CD8-positive, alpha-beta memory T cell (primary cell): ENCODE data around the gene PXDC1. TPM values are rescaled to one million over a fixed set of nuclear protein-coding genes. Genes with fewer than 3 reads are reported as not detected.

Source experiments
- CTCF ChIA-PET: fragments of 350-600 bp; sonication (Branson Sonifier 250); formaldehyde crosslinking; loops from one replicate; lab custom pipeline; 2021; ENCODE audit warnings: antibody characterized with exemption; lab: Charles Lee
- POLR2A ChIA-PET: fragments of 350-600 bp; sonication (Branson Sonifier 250); formaldehyde crosslinking; loops from one replicate; lab custom pipeline; 2021; ENCODE audit warnings: antibody characterized with exemption; lab: Charles Lee
- DNase-seq, 5 donors: peaks; one replicate each; pipeline versions ENCODE4 v3.0.0 to v3.0.0-alpha.2; 2020 to 2022; ENCODE audit warnings: mixed read lengths in 1 of 5
- H3K27ac ChIP-seq: one replicate; pipeline ENCODE4 v1.7.0; 2013; ENCODE audit warnings: low read depth, mild to moderate bottlenecking, low read length, moderate library complexity
- H3K27me3 ChIP-seq: 2 replicates; pipeline ENCODE4 v1.7.0; 2013; ENCODE audit warnings: low read length, mild to moderate bottlenecking; ENCODE audit not compliant: insufficient read depth, poor library complexity, severe bottlenecking
- H3K36me3 ChIP-seq: 2 replicates; pipeline ENCODE4 v1.7.0; 2013; ENCODE audit warnings: mild to moderate bottlenecking, low read length, moderate library complexity; ENCODE audit not compliant: insufficient read depth
- H3K4me1 ChIP-seq: 2 replicates; pipeline ENCODE4 v1.7.0; 2013; ENCODE audit warnings: mild to moderate bottlenecking, low read length, moderate library complexity; ENCODE audit not compliant: insufficient read depth
- H3K4me3 ChIP-seq: 2 replicates; pipeline ENCODE4 v1.7.0; 2013; ENCODE audit warnings: mild to moderate bottlenecking, low read length
- H3K9me3 ChIP-seq: 2 replicates; pipeline ENCODE4 v1.7.0; 2013; ENCODE audit warnings: mild to moderate bottlenecking, low read length
- H3K27ac Mint-ChIP-seq, 8 donors: one replicate each; pipeline ENCODE4 v1.8.0; 2020 to 2021; ENCODE audit warnings: mixed read lengths in 8 of 8, mild to moderate bottlenecking in 6 of 8, inconsistent platforms in 3 of 8, moderate library complexity in 3 of 8
- H3K27me3 Mint-ChIP-seq, 2 donors: one replicate each; pipeline ENCODE4 v1.8.0; 2020 to 2021; ENCODE audit warnings: mixed read lengths in 2 of 2, mild to moderate bottlenecking in 1 of 2, moderate library complexity in 1 of 2
- H3K36me3 Mint-ChIP-seq, 3 donors: one replicate each; pipeline ENCODE4 v1.8.0; 2020 to 2021; ENCODE audit warnings: mixed read lengths in 3 of 3, inconsistent platforms in 1 of 3, mild to moderate bottlenecking in 1 of 3
- H3K4me1 Mint-ChIP-seq, 3 donors: one replicate each; pipeline ENCODE4 v1.8.0; 2020 to 2021; ENCODE audit warnings: mixed read lengths in 3 of 3, inconsistent platforms in 1 of 3, mild to moderate bottlenecking in 1 of 3
- H3K4me3 Mint-ChIP-seq, 7 donors: one replicate each; pipeline ENCODE4 v1.8.0; 2020 to 2021; ENCODE audit warnings: mixed read lengths in 7 of 7, mild to moderate bottlenecking in 6 of 7, moderate library complexity in 4 of 7, inconsistent platforms in 2 of 7
- H3K9me3 Mint-ChIP-seq, 5 donors: one replicate each; pipeline ENCODE4 v1.8.0; 2020 to 2022; ENCODE audit warnings: mixed read lengths in 5 of 5, mild to moderate bottlenecking in 3 of 5, moderate library complexity in 2 of 5, inconsistent platforms in 1 of 5
- polyA plus RNA-seq: library from polyadenylated mRNA; unstranded; fragments of 300-500 nt; fragmentation: Illumina TruSeq; gene quantifications from one replicate; pipeline ENCODE4 v1.2.3, GENCODE V29; 2021
- total RNA-seq, 2 experiments: library from RNA; stranded (reverse); gene quantifications; one replicate each; pipeline ENCODE4 v1.2.3, GENCODE V29; 2021

The PXDC1 gene
- total and polyA plus RNA-seq, 3 experiments from 2014 or later: 0.15 to 0.24 TPM; not detected in 1

GRCh38 chr6:3741477-3741871 lies 10.0 kb downstream of the PXDC1 start:
- H3K27ac ChIP-seq: no peak overlapping the region
- no peak overlapping the region for H3K4me3 ChIP-seq
- no peaks in the 10 kb centered on the region for H3K9me3 ChIP-seq
- peaks cover 3 to 35% of the 10 kb centered on the region in 2 donors for H3K27me3 Mint-ChIP-seq
- H3K4me1 Mint-ChIP-seq: peaks cover 9 to 13% (median 11%) of the 10 kb centered on the region in 3 donors
- ChIA-PET CTCF (interaction anchor here (1.2 to 3.4 kb wide), 5 partner anchors 9 to 460 kb away, joined by 4 to 28 read pairs (median 7); no protein-coding TSS in a partner anchor), POLR2A (no interaction called here)
- H3K4me1 ChIP-seq: peaks cover 6% of the 10 kb centered on the region
- H3K36me3 Mint-ChIP-seq: peaks cover 0 to 2% (median 0%) of the 10 kb centered on the region in 3 donors
- DNase-seq: no peak
- no peak overlapping the region for H3K27ac Mint-ChIP-seq
- no peaks in the 10 kb centered on the region for H3K36me3 ChIP-seq
- no peaks in the 10 kb centered on the region for H3K9me3 Mint-ChIP-seq
- H3K4me3 Mint-ChIP-seq: no peak overlapping the region
- H3K27me3 ChIP-seq: peaks cover 5% of the 10 kb centered on the region

DNA sequence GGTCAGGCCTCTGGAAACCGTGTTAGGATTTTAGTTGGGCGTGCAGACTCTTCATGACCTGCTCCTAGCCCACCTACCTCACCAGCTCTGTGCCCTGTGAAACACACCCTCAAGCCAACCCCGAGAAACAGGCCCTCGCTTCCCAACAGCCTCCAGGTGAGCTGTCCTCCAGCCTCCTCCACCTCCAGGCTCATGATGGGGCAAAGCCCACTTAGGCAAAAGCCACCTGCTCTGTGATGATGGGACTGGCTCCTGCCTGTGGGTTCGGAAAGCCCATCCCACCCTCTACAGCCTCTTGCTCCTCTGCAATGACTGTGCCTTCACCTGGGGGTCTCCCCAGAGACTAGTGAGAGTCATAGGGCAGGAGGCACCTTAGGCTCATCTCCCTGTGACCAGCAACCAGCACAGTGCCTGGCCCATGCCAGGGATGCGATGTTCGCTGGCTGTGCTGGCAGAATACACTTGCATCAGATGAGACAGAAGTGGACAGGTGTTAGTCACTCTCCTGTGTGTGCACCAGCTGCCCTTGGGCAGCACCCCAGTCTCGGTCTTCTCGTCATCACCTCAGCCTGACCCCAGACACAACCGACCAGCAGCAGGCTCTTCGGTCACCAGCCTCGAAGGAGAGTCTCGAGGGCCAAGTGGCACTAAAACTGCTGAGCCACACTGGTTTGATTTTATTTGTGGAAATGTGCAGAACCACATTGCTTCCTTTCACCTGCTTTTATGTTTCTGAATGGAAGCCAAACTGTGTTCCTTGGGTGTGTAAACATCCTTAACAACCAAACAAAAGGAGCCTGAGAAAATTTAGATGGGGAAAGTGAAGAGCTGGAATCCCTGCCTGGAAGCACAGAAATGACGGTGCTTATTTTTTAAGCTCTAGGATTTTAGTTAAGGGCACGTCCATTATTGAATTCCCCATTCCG lies 10.7 kb downstream of the PXDC1 start:
- Mint-ChIP-seq H3K4me1 (peaks cover 9 to 13% (median 11%) of the 10 kb centered on the region in 3 donors), H3K27me3 (peaks cover 3 to 40% of the 10 kb centered on the region in 2 donors), H3K9me3 (no peaks in the 10 kb centered on the region), H3K27ac (no peak overlapping the region), H3K36me3 (no peaks in the 10 kb centered on the region), H3K4me3 (no peak overlapping the region)
- POLR2A ChIA-PET: no interaction called here
- Histone ChIP-seq H3K4me1 (peaks cover 6% of the 10 kb centered on the region), H3K36me3 (no peaks in the 10 kb centered on the region), H3K27me3 (peaks cover 5% of the 10 kb centered on the region), H3K27ac (no peak overlapping the region), H3K9me3 (no peaks in the 10 kb centered on the region), H3K4me3 (no peak overlapping the region)
- DNase-seq: no peak
- CTCF ChIA-PET: interaction anchor here (1.2 to 3.4 kb wide), 5 partner anchors 9 to 459 kb away, joined by 4 to 28 read pairs (median 7); no protein-coding TSS in a partner anchor

DNA sequence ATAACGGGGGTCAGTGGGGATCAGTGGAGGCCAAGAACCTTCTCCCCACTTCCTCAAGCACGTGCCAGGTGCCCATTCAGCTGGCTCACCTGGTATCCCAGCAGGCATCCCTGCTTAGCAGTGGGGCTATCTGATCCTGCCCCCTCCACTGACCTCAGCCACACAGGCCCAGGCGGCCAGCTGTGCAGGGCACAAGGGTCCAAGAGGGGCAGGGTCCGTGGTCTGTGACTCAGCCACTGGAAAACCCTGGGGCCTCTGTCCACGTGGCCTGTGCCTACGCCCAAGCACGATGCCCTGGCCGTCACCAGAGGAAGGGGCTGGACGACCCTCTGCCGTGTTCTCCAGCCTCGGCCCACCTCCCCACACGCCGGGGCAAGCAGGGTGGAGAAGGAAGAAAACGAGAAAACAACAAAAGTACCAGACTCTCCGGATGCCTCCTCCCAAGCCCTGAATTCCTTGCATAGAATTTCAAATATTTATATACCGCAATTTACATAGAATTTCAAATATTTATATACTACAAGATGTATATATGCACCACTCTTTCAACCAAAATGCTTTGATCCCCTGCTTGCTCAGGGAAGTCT lies 12.1 kb downstream of the PXDC1 start:
- Mint-ChIP-seq H3K27me3 (peaks cover 3 to 52% of the 10 kb centered on the region in 2 donors), H3K9me3 (no peaks in the 10 kb centered on the region), H3K36me3 (no peaks in the 10 kb centered on the region), H3K4me1 (peaks cover 9 to 13% (median 11%) of the 10 kb centered on the region in 3 donors), H3K27ac (no peak overlapping the region), H3K4me3 (no peak overlapping the region)
- DNase-seq: no peak
- ChIA-PET POLR2A (no interaction called here), CTCF (interaction anchor here (1.2 kb wide), 1 partner anchor 416 kb away, joined by 3 read pairs; no protein-coding TSS in a partner anchor)
- peaks cover 6% of the 10 kb centered on the region for H3K4me1 ChIP-seq
- H3K36me3 ChIP-seq: no peaks in the 10 kb centered on the region
- no peak overlapping the region for H3K27ac ChIP-seq
- H3K9me3 ChIP-seq: no peaks in the 10 kb centered on the region
- H3K4me3 ChIP-seq: no peak overlapping the region
- H3K27me3 ChIP-seq: peaks cover 5% of the 10 kb centered on the region

DNA sequence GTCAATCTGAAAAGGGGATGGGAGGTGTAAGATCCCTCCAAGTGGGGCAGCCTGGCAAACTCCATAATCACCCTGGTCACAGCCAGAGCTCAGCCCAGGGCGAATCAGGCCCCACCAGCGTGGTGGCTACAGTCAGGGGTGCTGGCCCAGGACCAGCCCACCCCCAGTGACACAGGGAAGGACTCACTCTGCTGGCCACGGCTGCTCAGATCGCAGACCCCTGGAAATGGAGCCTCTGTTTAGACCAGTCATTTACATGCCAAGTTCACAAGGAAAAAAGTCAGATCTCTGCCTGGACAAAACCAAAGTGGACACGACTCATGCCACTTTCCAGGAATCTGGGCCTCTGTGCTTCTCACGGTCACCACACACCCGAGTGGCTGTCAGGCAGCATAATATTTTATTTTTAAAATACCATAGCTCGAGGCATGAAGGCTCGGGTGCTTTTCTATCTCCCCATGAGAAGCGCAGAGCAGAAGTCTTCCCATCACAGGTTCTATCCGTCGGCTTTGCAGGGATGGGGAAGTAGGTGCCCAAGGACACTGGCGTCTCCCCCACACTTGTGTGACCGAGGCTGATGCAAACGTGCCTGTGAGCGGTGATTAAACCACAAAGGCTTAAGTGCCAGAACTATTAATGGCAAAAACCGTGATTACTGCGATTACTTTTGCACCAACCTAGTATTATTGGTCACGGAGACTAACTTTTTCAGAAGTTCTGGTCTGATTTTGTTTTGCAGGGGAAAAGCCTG lies 13.0 kb downstream of the PXDC1 start:
- Mint-ChIP-seq H3K27ac (no peak overlapping the region), H3K9me3 (no peaks in the 10 kb centered on the region), H3K27me3 (peaks cover 3 to 60% of the 10 kb centered on the region in 2 donors), H3K36me3 (no peaks in the 10 kb centered on the region), H3K4me1 (peaks cover 9 to 13% (median 11%) of the 10 kb centered on the region in 3 donors), H3K4me3 (no peak overlapping the region)
- Histone ChIP-seq H3K9me3 (no peaks in the 10 kb centered on the region), H3K4me3 (no peak overlapping the region), H3K36me3 (no peaks in the 10 kb centered on the region), H3K27me3 (peaks cover 5% of the 10 kb centered on the region), H3K27ac (no peak overlapping the region), H3K4me1 (peaks cover 6% of the 10 kb centered on the region)
- CTCF ChIA-PET: interaction anchor here (1.2 kb wide), 1 partner anchor 417 kb away, joined by 3 read pairs; no protein-coding TSS in a partner anchor
- DNase-seq: no peak
- POLR2A ChIA-PET: no interaction called here

DNA sequence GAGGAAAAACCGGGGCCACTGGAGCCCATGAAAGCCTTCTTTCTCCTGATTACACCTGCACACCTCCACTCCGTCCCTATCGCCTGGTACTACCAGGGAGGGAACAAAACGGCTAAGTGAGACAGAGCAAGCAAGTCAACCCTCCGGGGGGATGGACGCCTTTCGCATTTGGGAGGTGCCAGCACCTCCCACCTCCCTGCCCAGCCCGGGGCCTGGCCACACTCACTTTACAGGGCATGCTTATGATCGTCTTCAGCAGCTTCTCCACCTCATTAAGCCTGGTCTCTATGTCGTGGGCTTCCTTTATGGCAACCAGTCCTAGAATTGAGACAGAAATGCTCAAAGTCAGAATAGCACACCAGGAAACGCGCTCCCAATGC lies 13.7 kb downstream of the PXDC1 start:
- Mint-ChIP-seq H3K36me3 (no peaks in the 10 kb centered on the region), H3K27me3 (peaks cover 3 to 65% of the 10 kb centered on the region in 2 donors), H3K4me3 (no peak overlapping the region), H3K9me3 (no peaks in the 10 kb centered on the region), H3K27ac (peak overlapping the region in 1 of 8 donors; percentile 33), H3K4me1 (peaks cover 5 to 8% (median 7%) of the 10 kb centered on the region in 3 donors)
- POLR2A ChIA-PET: no interaction called here
- Histone ChIP-seq H3K36me3 (no peaks in the 10 kb centered on the region), H3K9me3 (no peaks in the 10 kb centered on the region), H3K4me3 (no peak overlapping the region), H3K27ac (no peak overlapping the region), H3K27me3 (peaks cover 5% of the 10 kb centered on the region), H3K4me1 (peaks cover 4% of the 10 kb centered on the region)
- no peak for DNase-seq
- CTCF ChIA-PET: no interaction called here

GRCh38 chr6:3737149-3737830 lies 14.2 kb downstream of the PXDC1 start:
- H3K4me3 Mint-ChIP-seq: no peak overlapping the region
- Histone ChIP-seq H3K36me3 (no peaks in the 10 kb centered on the region), H3K27ac (no peak overlapping the region), H3K27me3 (peaks cover 5% of the 10 kb centered on the region), H3K4me1 (no peaks in the 10 kb centered on the region), H3K4me3 (no peak overlapping the region), H3K9me3 (no peaks in the 10 kb centered on the region)
- ChIA-PET CTCF (no interaction called here), POLR2A (no interaction called here)
- no peaks in the 10 kb centered on the region for H3K36me3 Mint-ChIP-seq
- DNase-seq: no peak
- no peaks in the 10 kb centered on the region for H3K9me3 Mint-ChIP-seq
- peaks cover 3 to 7% (median 4%) of the 10 kb centered on the region in 3 donors for H3K4me1 Mint-ChIP-seq
- H3K27ac Mint-ChIP-seq: no peak overlapping the region
- H3K27me3 Mint-ChIP-seq: peaks cover 3 to 70% of the 10 kb centered on the region in 2 donors

GRCh38 chr6:3735029-3735605 lies 16.4 kb downstream of the PXDC1 start:
- Mint-ChIP-seq H3K4me1 (peaks cover 2 to 4% (median 3%) of the 10 kb centered on the region in 3 donors), H3K36me3 (no peaks in the 10 kb centered on the region), H3K4me3 (no peak overlapping the region), H3K27ac (no peak overlapping the region), H3K27me3 (peaks cover 3 to 62% of the 10 kb centered on the region in 2 donors), H3K9me3 (no peaks in the 10 kb centered on the region)
- Histone ChIP-seq H3K27me3 (no peaks in the 10 kb centered on the region), H3K4me1 (no peaks in the 10 kb centered on the region), H3K4me3 (no peak overlapping the region), H3K36me3 (no peaks in the 10 kb centered on the region), H3K27ac (no peak overlapping the region), H3K9me3 (no peaks in the 10 kb centered on the region)
- DNase-seq: no peak
- ChIA-PET CTCF (interaction anchor here (0.6 to 7.4 kb wide), 4 partner anchors 10 to 455 kb away, joined by 3 to 86 read pairs (median 4); no protein-coding TSS in a partner anchor), POLR2A (no interaction called here)
